Sigmoid colon (tissue), 4 donors: ENCODE data around the gene CPSF4L.

Source experiments
- POLR2A ChIP-seq, 2 donors: fragments of 450-650 bp; IDR thresholded peaks; one replicate each; pipeline ENCODE4 v1.6.1; 2016; ENCODE audit warnings: antibody characterized with exemption in 2 of 2, mild to moderate bottlenecking in 2 of 2, moderate library complexity in 2 of 2
- POLR2AphosphoS5 ChIP-seq, 4 donors: sonication (generic); formaldehyde crosslinking; IDR thresholded peaks; one replicate each; pipeline ENCODE4 v1.6.1; 2017; ENCODE audit warnings: antibody characterized with exemption in 4 of 4
- TF ChIP-seq, protein P1 (sequence below), 4 experiments: fragments of 450-650 bp in 3 of 4; fragments of 200-600 bp in 1 of 4; IDR thresholded peaks; one replicate each; pipeline ENCODE4 v1.5.1; 2016 to 2019; ENCODE audit warnings: antibody characterized with exemption in 4 of 4, mild to moderate bottlenecking in 3 of 4, moderate library complexity in 2 of 4

DNA sequence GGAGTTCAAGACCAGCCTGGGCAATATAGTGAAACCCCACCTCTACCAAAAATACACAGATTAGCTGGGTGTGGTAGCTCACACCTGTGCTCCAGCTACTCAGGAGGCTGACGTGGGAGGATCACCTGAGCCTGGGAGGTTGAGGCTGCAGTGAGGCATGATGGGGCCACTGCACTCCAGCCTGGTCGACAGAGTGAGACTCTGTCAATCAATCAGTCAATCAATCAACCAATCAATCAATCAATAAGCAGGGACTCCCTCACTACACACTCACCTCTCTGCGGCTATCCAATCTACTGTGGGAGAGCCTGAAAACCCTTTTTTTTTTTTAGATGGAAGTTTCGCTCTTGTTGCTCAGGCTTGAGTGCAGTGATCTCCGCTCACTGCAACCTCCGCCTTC is 31.6 kb downstream of the CPSF4L start:
- TF ChIP-seq, protein P1, sequence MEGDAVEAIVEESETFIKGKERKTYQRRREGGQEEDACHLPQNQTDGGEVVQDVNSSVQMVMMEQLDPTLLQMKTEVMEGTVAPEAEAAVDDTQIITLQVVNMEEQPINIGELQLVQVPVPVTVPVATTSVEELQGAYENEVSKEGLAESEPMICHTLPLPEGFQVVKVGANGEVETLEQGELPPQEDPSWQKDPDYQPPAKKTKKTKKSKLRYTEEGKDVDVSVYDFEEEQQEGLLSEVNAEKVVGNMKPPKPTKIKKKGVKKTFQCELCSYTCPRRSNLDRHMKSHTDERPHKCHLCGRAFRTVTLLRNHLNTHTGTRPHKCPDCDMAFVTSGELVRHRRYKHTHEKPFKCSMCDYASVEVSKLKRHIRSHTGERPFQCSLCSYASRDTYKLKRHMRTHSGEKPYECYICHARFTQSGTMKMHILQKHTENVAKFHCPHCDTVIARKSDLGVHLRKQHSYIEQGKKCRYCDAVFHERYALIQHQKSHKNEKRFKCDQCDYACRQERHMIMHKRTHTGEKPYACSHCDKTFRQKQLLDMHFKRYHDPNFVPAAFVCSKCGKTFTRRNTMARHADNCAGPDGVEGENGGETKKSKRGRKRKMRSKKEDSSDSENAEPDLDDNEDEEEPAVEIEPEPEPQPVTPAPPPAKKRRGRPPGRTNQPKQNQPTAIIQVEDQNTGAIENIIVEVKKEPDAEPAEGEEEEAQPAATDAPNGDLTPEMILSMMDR (IDR thresholded peaks at IDR 0.05) = no peak
- TF ChIP-seq POLR2A (IDR thresholded peaks at IDR 0.05) (no peak), POLR2AphosphoS5 (IDR thresholded peaks at IDR 0.05) (no peak)
